Immature natural killer cell (primary cell): ENCODE results near the gene FARS2. TPM values are rescaled to one million over a fixed set of nuclear protein-coding genes. Genes with fewer than 3 reads are reported as not detected.

Source experiments
- DNase-seq, 3 donors: peaks; one replicate each; pipeline ENCODE4 v3.0.0; 2022; ENCODE audit warnings: mixed read lengths in 1 of 3
- H3K27ac Mint-ChIP-seq, 6 donors: one replicate each; pipeline ENCODE4 v1.8.0; 2020; ENCODE audit warnings: mixed read lengths in 6 of 6, mild to moderate bottlenecking in 5 of 6, inconsistent platforms in 4 of 6, moderate library complexity in 3 of 6
- H3K27me3 Mint-ChIP-seq, 3 donors: one replicate each; pipeline ENCODE4 v1.8.0; 2020 to 2021; ENCODE audit warnings: low read depth in 3 of 3, mild to moderate bottlenecking in 3 of 3, mixed read lengths in 3 of 3, moderate library complexity in 3 of 3, inconsistent platforms in 1 of 3
- H3K36me3 Mint-ChIP-seq, 3 donors: one replicate each; pipeline ENCODE4 v1.8.0; 2020; ENCODE audit warnings: mixed read lengths in 3 of 3, inconsistent platforms in 2 of 3, mild to moderate bottlenecking in 2 of 3
- H3K4me1 Mint-ChIP-seq, 2 donors: one replicate each; pipeline ENCODE4 v1.8.0; 2020; ENCODE audit warnings: inconsistent platforms in 2 of 2, mild to moderate bottlenecking in 2 of 2, mixed read lengths in 2 of 2, moderate library complexity in 1 of 2
- H3K4me3 Mint-ChIP-seq, 5 donors: one replicate each; pipeline ENCODE4 v1.8.0; 2020; ENCODE audit warnings: mild to moderate bottlenecking in 5 of 5, mixed read lengths in 5 of 5, inconsistent platforms in 3 of 5, moderate library complexity in 3 of 5
- H3K9me3 Mint-ChIP-seq, 6 donors: one replicate each; pipeline ENCODE4 v1.8.0; 2020; ENCODE audit warnings: mild to moderate bottlenecking in 6 of 6, mixed read lengths in 6 of 6, inconsistent platforms in 4 of 6, moderate library complexity in 3 of 6
- polyA plus RNA-seq, 3 donors: library from polyadenylated mRNA; unstranded; fragments of 300-500 nt; fragmentation: Illumina TruSeq; gene quantifications; one replicate each; pipeline ENCODE4 v1.2.3, GENCODE V29; 2021

FARS2 gene
- polyA plus RNA-seq, 3 donors from 2014 or later, result 30.5 to 41.0 (median 40.2) TPM

- no peak overlapping the region for H3K4me3 Mint-ChIP-seq
- peaks cover 0 to 17% (median 10%) of the 10 kb centered on the region in 3 donors for H3K36me3 Mint-ChIP-seq
- DNase-seq, result no peak
- no peaks in the 10 kb centered on the region for H3K9me3 Mint-ChIP-seq
- H3K27ac Mint-ChIP-seq, result no peak overlapping the region
- peaks cover 0 to 6% of the 10 kb centered on the region in 2 donors for H3K4me1 Mint-ChIP-seq
- no peaks in the 10 kb centered on the region for H3K27me3 Mint-ChIP-seq
Observed at GRCh38 chr6:5423251-5423650, 161.9 kb downstream of the FARS2 start.

- no peak overlapping the region for H3K4me3 Mint-ChIP-seq
- DNase-seq, result no peak
- H3K4me1 Mint-ChIP-seq, result peaks cover 0 to 6% of the 10 kb centered on the region in 2 donors
- peaks cover 0 to 2% (median 0%) of the 10 kb centered on the region in 3 donors for H3K27me3 Mint-ChIP-seq
- H3K36me3 Mint-ChIP-seq, result peaks cover 0 to 16% (median 2%) of the 10 kb centered on the region in 3 donors
- no peak overlapping the region for H3K27ac Mint-ChIP-seq
- no peaks in the 10 kb centered on the region for H3K9me3 Mint-ChIP-seq
Observed at GRCh38 chr6:5424726-5425125, 163.4 kb downstream of the FARS2 start.

- Mint-ChIP-seq H3K4me3 (no peak overlapping the region), H3K27me3 (peaks cover 0 to 2% (median 0%) of the 10 kb centered on the region in 3 donors), H3K9me3 (no peaks in the 10 kb centered on the region), H3K4me1 (peaks cover 0 to 6% of the 10 kb centered on the region in 2 donors), H3K36me3 (peaks cover 0 to 11% (median 0%) of the 10 kb centered on the region in 3 donors), H3K27ac (peak overlapping the region in 1 of 6 donors; percentile 55)
- no peak for DNase-seq
Observed at GRCh38 chr6:5425267-5425666, 164.0 kb downstream of the FARS2 start.

- H3K4me3 Mint-ChIP-seq, result no peak overlapping the region
- H3K27ac Mint-ChIP-seq, result no peak overlapping the region
- H3K4me1 Mint-ChIP-seq, result peaks cover 0 to 6% of the 10 kb centered on the region in 2 donors
- DNase-seq, result no peak
- H3K36me3 Mint-ChIP-seq, result peaks cover 0 to 10% (median 3%) of the 10 kb centered on the region in 3 donors
- no peaks in the 10 kb centered on the region for H3K9me3 Mint-ChIP-seq
- peaks cover 0 to 2% (median 0%) of the 10 kb centered on the region in 3 donors for H3K27me3 Mint-ChIP-seq
Observed at GRCh38 chr6:5425797-5426196, 164.5 kb downstream of the FARS2 start.

- Mint-ChIP-seq H3K27me3 (peaks cover 0 to 2% (median 0%) of the 10 kb centered on the region in 3 donors), H3K27ac (no peak overlapping the region), H3K9me3 (no peaks in the 10 kb centered on the region), H3K4me1 (peaks cover 0 to 6% of the 10 kb centered on the region in 2 donors), H3K4me3 (no peak overlapping the region), H3K36me3 (peaks cover 0 to 10% (median 5%) of the 10 kb centered on the region in 3 donors)
- DNase-seq, result no peak
Observed at GRCh38 chr6:5427586-5427985, 166.3 kb downstream of the FARS2 start.

- Mint-ChIP-seq H3K36me3 (peaks cover 20 to 28% (median 20%) of the 10 kb centered on the region in 3 donors), H3K27me3 (peaks cover 0 to 2% (median 0%) of the 10 kb centered on the region in 3 donors), H3K4me1 (no peaks in the 10 kb centered on the region), H3K4me3 (no peak overlapping the region), H3K9me3 (peaks cover 0 to 7% (median 2%) of the 10 kb centered on the region in 6 donors), H3K27ac (no peak overlapping the region)
- no peak for DNase-seq
Observed at GRCh38 chr6:5433324-5433723, 172.0 kb downstream of the FARS2 start.

GRCh38 chr6:5435449-5435848 lies 174.1 kb downstream of the FARS2 start:
- H3K4me3 Mint-ChIP-seq, result no peak overlapping the region
- peaks cover 0 to 7% (median 2%) of the 10 kb centered on the region in 6 donors for H3K9me3 Mint-ChIP-seq
- no peaks in the 10 kb centered on the region for H3K27me3 Mint-ChIP-seq
- DNase-seq, result no peak
- peaks cover 25 to 28% (median 25%) of the 10 kb centered on the region in 3 donors for H3K36me3 Mint-ChIP-seq
- no peak overlapping the region for H3K27ac Mint-ChIP-seq
- no peaks in the 10 kb centered on the region for H3K4me1 Mint-ChIP-seq

GRCh38 chr6:5438922-5439584 lies 177.7 kb downstream of the FARS2 start:
- peaks cover 0 to 7% (median 2%) of the 10 kb centered on the region in 6 donors for H3K9me3 Mint-ChIP-seq
- H3K4me3 Mint-ChIP-seq, result no peak overlapping the region
- no peaks in the 10 kb centered on the region for H3K4me1 Mint-ChIP-seq
- peaks cover 0 to 2% (median 2%) of the 10 kb centered on the region in 3 donors for H3K27me3 Mint-ChIP-seq
- H3K27ac Mint-ChIP-seq, result no peak overlapping the region
- H3K36me3 Mint-ChIP-seq, result peaks cover 14 to 25% (median 24%) of the 10 kb centered on the region in 3 donors
- DNase-seq, result no peak

- no peak overlapping the region for H3K4me3 Mint-ChIP-seq
- no peak overlapping the region for H3K27ac Mint-ChIP-seq
- peaks cover 14 to 25% (median 24%) of the 10 kb centered on the region in 3 donors for H3K36me3 Mint-ChIP-seq
- H3K27me3 Mint-ChIP-seq, result peaks cover 0 to 2% (median 2%) of the 10 kb centered on the region in 3 donors
- no peak for DNase-seq
- no peaks in the 10 kb centered on the region for H3K4me1 Mint-ChIP-seq
- peaks cover 0 to 7% (median 2%) of the 10 kb centered on the region in 6 donors for H3K9me3 Mint-ChIP-seq
Observed at GRCh38 chr6:5439749-5440148, 178.4 kb downstream of the FARS2 start.

- peaks cover 4 to 21% (median 19%) of the 10 kb centered on the region in 3 donors for H3K36me3 Mint-ChIP-seq
- H3K9me3 Mint-ChIP-seq, result peaks cover 0 to 6% (median 2%) of the 10 kb centered on the region in 6 donors
- no peaks in the 10 kb centered on the region for H3K4me1 Mint-ChIP-seq
- H3K27ac Mint-ChIP-seq, result no peak overlapping the region
- H3K27me3 Mint-ChIP-seq, result peaks cover 0 to 2% (median 2%) of the 10 kb centered on the region in 3 donors
- H3K4me3 Mint-ChIP-seq, result no peak overlapping the region
- DNase-seq, result no peak
Observed at GRCh38 chr6:5442319-5442718, 181.0 kb downstream of the FARS2 start.

GRCh38 chr6:5442916-5443315 lies 181.6 kb downstream of the FARS2 start:
- Mint-ChIP-seq H3K4me3 (no peak overlapping the region), H3K9me3 (no peaks in the 10 kb centered on the region), H3K27ac (no peak overlapping the region), H3K4me1 (no peaks in the 10 kb centered on the region), H3K36me3 (peaks cover 0 to 15% (median 13%) of the 10 kb centered on the region in 3 donors), H3K27me3 (peaks cover 0 to 2% (median 2%) of the 10 kb centered on the region in 3 donors)
- DNase-seq, result no peak

- Mint-ChIP-seq H3K4me1 (no peaks in the 10 kb centered on the region), H3K27me3 (peaks cover 0 to 2% (median 2%) of the 10 kb centered on the region in 3 donors), H3K27ac (no peak overlapping the region), H3K36me3 (peaks cover 0 to 13% (median 12%) of the 10 kb centered on the region in 3 donors), H3K9me3 (no peaks in the 10 kb centered on the region), H3K4me3 (no peak overlapping the region)
- no peak for DNase-seq
Observed at GRCh38 chr6:5443491-5443890, 182.2 kb downstream of the FARS2 start.

GRCh38 chr6:5446362-5447075 lies 185.2 kb downstream of the FARS2 start:
- Mint-ChIP-seq H3K27me3 (peaks cover 0 to 2% (median 2%) of the 10 kb centered on the region in 3 donors), H3K4me1 (no peaks in the 10 kb centered on the region), H3K9me3 (no peaks in the 10 kb centered on the region), H3K36me3 (peaks cover 0 to 8% (median 5%) of the 10 kb centered on the region in 3 donors), H3K4me3 (no peak overlapping the region), H3K27ac (no peak overlapping the region)
- DNase-seq, result no peak

- Mint-ChIP-seq H3K27ac (no peak overlapping the region), H3K4me3 (no peak overlapping the region), H3K9me3 (no peaks in the 10 kb centered on the region), H3K27me3 (no peaks in the 10 kb centered on the region), H3K36me3 (peaks cover 0 to 7% (median 3%) of the 10 kb centered on the region in 3 donors), H3K4me1 (no peaks in the 10 kb centered on the region)
- DNase-seq, result no peak
Observed at GRCh38 chr6:5447921-5448320, 186.6 kb downstream of the FARS2 start.
